Activated CD4-positive, alpha-beta T cell treated with anti-CD3 and anti-CD28 coated beads, Interleukin-2, amount 10 ng/mL, durations not matched to agents 7 days and 5 days (primary cell): ENCODE measurements around the gene IL16. TPM values are rescaled to one million over a fixed set of nuclear protein-coding genes. Genes with fewer than 3 reads are reported as not detected.

Source experiments
- CTCF ChIA-PET: fragments of 350-600 bp; sonication (Branson Sonifier 250); formaldehyde crosslinking; loops from one replicate; lab custom pipeline; 2021; ENCODE audit warnings: antibody characterized with exemption; lab: Charles Lee
- POLR2A ChIA-PET: fragments of 350-600 bp; sonication (Branson Sonifier 250); formaldehyde crosslinking; loops from one replicate; lab custom pipeline; 2021; ENCODE audit warnings: antibody characterized with exemption; lab: Charles Lee
- DNase-seq: peaks from one replicate; pipeline ENCODE4 v3.0.0-alpha.2; 2020
- H3K27ac Mint-ChIP-seq: one replicate; pipeline ENCODE4 v1.8.0; 2021; ENCODE audit warnings: mild to moderate bottlenecking, moderate library complexity, mixed read lengths
- H3K27me3 Mint-ChIP-seq: one replicate; pipeline ENCODE4 v1.8.0; 2021; ENCODE audit warnings: mixed read lengths
- H3K36me3 Mint-ChIP-seq: one replicate; pipeline ENCODE4 v1.8.0; 2021; ENCODE audit warnings: low read depth, mixed read lengths
- H3K4me1 Mint-ChIP-seq: one replicate; pipeline ENCODE4 v1.8.0; 2021; ENCODE audit warnings: mixed read lengths
- H3K4me3 Mint-ChIP-seq: one replicate; pipeline ENCODE4 v1.8.0; 2021; ENCODE audit warnings: mild to moderate bottlenecking, moderate library complexity, mixed read lengths
- H3K9me3 Mint-ChIP-seq: one replicate; pipeline ENCODE4 v1.8.0; 2021; ENCODE audit warnings: mixed read lengths
- total RNA-seq, 2 experiments: library from RNA; stranded (reverse); gene quantifications; one replicate each; pipeline ENCODE4 v1.2.3, GENCODE V29; 2021

Gene IL16
- total RNA-seq, 2 experiments from 2014 or later, result 239 to 242 TPM

DNA sequence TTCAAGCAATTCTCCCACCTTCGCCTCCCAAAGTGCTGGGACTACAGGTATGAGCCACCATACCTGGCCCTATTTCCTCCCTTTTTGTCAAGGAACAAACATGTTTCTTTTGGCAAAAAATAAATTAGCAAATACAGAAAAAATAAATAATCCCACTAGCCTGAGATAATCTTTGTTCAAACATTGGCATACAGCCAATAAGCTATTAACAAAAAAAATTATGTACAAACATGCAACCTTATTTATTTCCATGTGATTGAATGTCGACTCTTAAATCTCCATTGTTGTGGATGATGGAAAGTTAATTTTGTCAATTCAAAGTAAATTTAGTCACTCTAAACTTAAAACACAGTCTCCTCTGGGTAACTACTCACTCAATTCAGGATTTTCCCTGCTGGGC lies 18.3 kb upstream of the IL16 start:
- Mint-ChIP-seq H3K4me3 (no peak overlapping the region), H3K9me3 (no peaks in the 10 kb centered on the region), H3K36me3 (no peaks in the 10 kb centered on the region), H3K27ac (no peak overlapping the region), H3K4me1 (no peaks in the 10 kb centered on the region), H3K27me3 (peaks cover 23% of the 10 kb centered on the region)
- ChIA-PET POLR2A (no interaction called here), CTCF (no interaction called here)
- no peak for DNase-seq

DNA sequence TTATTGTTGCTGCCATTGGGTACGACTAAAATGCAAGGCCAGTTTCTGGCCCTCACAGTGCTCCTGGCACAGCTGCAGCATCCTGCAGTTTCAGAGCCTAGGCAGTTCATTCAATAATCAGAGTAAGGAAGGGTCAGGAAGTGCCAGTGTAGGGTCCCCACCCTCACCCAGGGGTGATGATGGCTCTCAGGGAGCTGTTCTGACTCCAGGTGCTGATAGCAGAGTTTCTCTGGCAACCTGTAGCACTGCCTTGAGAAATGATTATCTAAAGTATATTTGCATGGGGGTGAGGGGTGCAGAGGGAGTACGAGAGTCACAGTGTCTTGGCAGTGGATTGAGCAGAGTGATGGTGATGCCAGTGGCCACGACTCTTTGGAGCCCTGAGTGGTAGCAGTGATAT lies 15.5 kb upstream of the IL16 start:
- no peak overlapping the region for H3K4me3 Mint-ChIP-seq
- peaks cover 8% of the 10 kb centered on the region for H3K4me1 Mint-ChIP-seq
- H3K27ac Mint-ChIP-seq, result no peak overlapping the region
- H3K9me3 Mint-ChIP-seq, result no peaks in the 10 kb centered on the region
- CTCF ChIA-PET, result no interaction called here
- H3K27me3 Mint-ChIP-seq, result peaks cover 28% of the 10 kb centered on the region
- H3K36me3 Mint-ChIP-seq, result no peaks in the 10 kb centered on the region
- POLR2A ChIA-PET, result no interaction called here
- DNase-seq, result no peak

DNA sequence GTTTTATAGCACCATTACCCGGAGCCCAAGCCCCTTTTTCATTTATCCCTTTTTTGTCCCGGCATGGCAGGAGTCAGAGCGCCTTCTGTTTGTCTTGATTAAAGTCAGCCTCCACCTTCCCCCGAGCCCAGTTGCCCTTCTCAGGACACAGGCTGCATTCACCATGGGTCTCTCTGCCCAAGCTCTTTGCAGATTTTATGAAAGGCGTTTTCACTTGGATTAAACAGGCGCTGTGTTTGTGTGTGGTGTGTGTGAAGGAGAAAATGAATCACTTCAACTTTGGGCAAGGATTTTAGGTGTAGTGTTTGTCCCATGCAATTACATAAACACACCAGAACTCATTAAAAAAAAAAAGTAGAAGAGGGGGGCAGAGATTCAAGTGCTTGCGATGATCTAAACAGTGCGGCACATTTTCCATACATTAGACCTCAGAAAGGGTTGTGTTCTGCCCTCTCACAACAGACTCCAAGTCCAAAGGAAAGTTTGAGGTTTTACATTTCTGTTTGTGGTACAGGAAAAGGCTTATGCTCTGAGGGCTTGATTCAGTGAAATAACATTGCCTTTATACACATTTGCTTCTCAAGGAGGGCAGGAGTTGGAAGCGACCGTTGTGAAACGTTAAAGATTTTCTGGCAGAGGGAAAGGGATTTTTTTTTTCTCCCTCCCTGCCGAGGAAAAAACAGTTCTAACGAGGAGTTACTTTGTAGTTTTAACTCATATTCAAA lies 14.5 kb upstream of the IL16 start:
- peaks cover 8% of the 10 kb centered on the region for H3K4me1 Mint-ChIP-seq
- ChIA-PET POLR2A (no interaction called here), CTCF (interaction anchor here (0.8 kb wide), 1 partner anchor 84 kb away, joined by 3 read pairs; no protein-coding TSS in a partner anchor)
- no peak overlapping the region for H3K27ac Mint-ChIP-seq
- no peak for DNase-seq
- H3K36me3 Mint-ChIP-seq, result no peaks in the 10 kb centered on the region
- peaks cover 28% of the 10 kb centered on the region for H3K27me3 Mint-ChIP-seq
- no peak overlapping the region for H3K4me3 Mint-ChIP-seq
- no peaks in the 10 kb centered on the region for H3K9me3 Mint-ChIP-seq

DNA sequence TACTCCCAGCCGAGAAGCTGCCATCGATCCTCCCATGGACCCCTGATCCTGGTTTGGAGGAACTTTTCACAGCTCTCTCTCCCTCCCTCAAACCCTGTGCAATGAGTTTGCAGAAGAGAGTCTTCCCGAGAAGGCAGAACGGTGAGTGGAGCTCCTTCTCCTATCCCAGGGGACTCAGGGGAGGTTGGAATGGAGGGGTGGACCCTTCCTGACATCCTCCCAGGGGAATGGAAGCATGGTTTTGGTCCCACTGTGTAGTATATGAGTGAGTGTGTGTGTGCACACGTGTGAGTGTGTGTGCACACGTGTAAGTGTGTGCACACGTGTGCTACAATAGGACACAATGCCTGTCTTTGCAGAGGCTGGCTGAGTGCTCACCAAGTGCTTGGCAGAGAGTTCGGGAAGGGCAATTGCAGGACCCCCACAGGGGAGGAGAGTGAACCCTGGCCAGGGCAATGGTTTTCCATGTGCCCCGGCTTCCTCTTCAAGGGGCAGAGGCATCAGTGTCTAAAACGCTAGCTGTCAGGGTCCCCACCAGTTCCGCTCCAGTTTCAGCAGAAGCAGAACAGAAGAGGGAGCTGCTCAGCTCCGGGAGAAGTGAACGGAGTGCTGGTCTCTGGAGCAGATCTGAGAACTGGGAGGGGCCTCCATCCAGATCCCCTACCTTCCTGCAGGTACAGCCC lies 13.8 kb upstream of the IL16 start:
- ChIA-PET POLR2A (no interaction called here), CTCF (interaction anchor here (0.8 kb wide), 1 partner anchor 83 kb away, joined by 3 read pairs; no protein-coding TSS in a partner anchor)
- DNase-seq, result no peak
- Mint-ChIP-seq H3K27ac (no peak overlapping the region), H3K4me3 (no peak overlapping the region), H3K36me3 (no peaks in the 10 kb centered on the region), H3K9me3 (no peaks in the 10 kb centered on the region), H3K27me3 (peaks cover 28% of the 10 kb centered on the region), H3K4me1 (peaks cover 8% of the 10 kb centered on the region)

DNA sequence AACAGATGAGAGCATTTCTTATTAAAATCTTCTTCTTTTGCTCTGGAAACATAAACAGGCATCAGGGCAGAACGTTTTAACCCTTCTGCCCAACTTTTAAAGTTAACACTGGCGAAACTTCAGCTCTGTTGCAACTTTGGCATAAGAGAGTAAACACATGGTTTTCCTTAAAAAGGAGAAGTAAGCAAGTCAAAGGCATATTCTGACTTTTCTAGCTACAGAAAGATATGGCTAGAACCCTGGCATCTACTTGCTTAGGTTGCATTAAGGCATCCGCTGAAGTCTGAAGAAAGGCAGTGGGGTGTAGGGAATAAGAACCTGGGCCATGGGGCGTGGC lies 13.3 kb upstream of the IL16 start:
- H3K4me1 Mint-ChIP-seq, result peaks cover 8% of the 10 kb centered on the region

DNA sequence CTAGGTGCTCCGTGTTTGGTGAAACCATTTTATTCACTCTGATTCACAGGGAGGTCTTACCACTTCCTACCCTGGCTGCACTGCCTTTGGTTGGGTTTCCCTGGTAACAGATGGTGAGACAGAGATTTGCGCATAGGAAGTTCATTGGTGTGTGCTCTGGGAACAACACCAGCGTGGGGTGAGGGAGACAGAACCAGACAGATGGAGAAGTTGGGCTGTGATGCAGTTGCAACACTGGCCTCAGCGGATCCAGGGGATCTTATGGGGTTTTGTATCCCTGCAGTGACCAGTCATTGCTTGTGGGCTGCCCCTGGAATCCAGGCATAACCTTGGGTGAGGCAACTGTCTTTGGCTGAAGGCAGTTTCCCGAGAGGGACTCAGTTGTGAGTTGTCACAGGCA lies 12.5 kb upstream of the IL16 start:
- Mint-ChIP-seq H3K4me1 (peaks cover 8% of the 10 kb centered on the region), H3K9me3 (no peaks in the 10 kb centered on the region), H3K36me3 (no peaks in the 10 kb centered on the region), H3K27me3 (peaks cover 30% of the 10 kb centered on the region), H3K27ac (no peak overlapping the region), H3K4me3 (no peak overlapping the region)
- DNase-seq, result no peak
- POLR2A ChIA-PET, result no interaction called here
- CTCF ChIA-PET, result no interaction called here

More for the DNA sequence above, 13.3 kb upstream of the IL16 start:
- no peak overlapping the region for H3K4me3 Mint-ChIP-seq
- H3K36me3 Mint-ChIP-seq, result no peaks in the 10 kb centered on the region
- no peak for DNase-seq
- POLR2A ChIA-PET, result no interaction called here
- H3K9me3 Mint-ChIP-seq, result no peaks in the 10 kb centered on the region
- H3K27me3 Mint-ChIP-seq, result peaks cover 30% of the 10 kb centered on the region
- CTCF ChIA-PET, result no interaction called here
- no peak overlapping the region for H3K27ac Mint-ChIP-seq

DNA sequence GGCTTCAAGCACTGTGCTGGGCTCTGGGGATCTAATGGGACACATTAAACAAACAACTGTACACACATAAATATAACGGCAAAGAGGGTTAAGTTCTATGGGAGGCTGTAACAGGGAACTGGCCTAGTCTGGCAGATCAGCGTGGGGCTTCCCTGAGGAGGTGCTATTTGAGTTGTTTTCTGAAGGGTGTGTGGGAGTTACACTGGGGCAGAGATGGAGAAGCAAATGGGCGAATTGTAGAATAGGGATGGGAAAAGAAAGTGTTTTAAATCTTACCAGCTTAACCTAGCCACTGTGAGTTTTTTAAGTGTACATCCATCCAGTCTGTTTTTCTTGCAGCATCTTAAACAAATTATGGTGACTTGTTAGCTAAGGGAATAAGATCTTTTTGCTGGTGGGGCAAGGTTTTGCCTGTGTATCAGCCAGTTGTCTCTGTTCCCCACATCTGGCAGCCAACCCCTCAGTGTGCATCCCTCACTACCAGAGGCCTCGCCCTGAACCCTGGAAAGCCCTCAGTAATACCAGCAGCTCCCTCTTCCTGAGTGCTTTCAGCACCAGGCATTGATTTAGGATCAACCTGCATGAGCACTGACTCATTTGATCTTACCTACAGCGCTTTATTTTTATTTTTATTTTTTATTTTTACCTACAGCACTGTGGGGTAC lies 10.9 kb upstream of the IL16 start:
- CTCF ChIA-PET, result no interaction called here

DNA sequence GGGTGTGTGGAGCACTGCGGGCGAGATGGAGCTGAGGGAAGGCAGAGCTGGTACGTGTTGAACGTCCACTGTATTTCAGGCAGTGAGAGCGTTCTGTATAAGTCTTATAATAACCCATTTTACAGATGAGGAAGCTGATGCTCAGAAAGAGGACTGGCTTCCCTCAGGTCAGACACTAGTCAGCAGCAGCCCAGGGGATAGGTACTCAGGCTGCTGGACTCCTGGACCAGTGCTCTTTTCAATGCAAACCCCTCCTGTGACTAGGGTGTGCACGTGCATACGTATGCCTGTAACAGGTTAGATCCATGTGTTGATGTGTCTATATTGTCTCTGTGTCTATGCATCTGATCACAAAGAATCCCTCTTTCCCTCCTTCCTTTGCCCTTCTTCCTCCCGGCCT lies 8.3 kb upstream of the IL16 start:
- ChIA-PET POLR2A (no interaction called here), CTCF (interaction anchor here (0.6 kb wide), 1 partner anchor 151 kb away, joined by 3 read pairs; no protein-coding TSS in a partner anchor)
- Mint-ChIP-seq H3K27me3 (peaks cover 24% of the 10 kb centered on the region), H3K27ac (no peak overlapping the region), H3K4me3 (no peak overlapping the region), H3K36me3 (no peaks in the 10 kb centered on the region), H3K9me3 (no peaks in the 10 kb centered on the region), H3K4me1 (peaks cover 8% of the 10 kb centered on the region)
- no peak for DNase-seq

More for the DNA sequence above, 10.9 kb upstream of the IL16 start:
- no peak for DNase-seq
- POLR2A ChIA-PET, result no interaction called here
- Mint-ChIP-seq H3K9me3 (no peaks in the 10 kb centered on the region), H3K36me3 (no peaks in the 10 kb centered on the region), H3K27ac (no peak overlapping the region), H3K4me1 (peaks cover 8% of the 10 kb centered on the region), H3K4me3 (no peak overlapping the region), H3K27me3 (peaks cover 30% of the 10 kb centered on the region)

DNA sequence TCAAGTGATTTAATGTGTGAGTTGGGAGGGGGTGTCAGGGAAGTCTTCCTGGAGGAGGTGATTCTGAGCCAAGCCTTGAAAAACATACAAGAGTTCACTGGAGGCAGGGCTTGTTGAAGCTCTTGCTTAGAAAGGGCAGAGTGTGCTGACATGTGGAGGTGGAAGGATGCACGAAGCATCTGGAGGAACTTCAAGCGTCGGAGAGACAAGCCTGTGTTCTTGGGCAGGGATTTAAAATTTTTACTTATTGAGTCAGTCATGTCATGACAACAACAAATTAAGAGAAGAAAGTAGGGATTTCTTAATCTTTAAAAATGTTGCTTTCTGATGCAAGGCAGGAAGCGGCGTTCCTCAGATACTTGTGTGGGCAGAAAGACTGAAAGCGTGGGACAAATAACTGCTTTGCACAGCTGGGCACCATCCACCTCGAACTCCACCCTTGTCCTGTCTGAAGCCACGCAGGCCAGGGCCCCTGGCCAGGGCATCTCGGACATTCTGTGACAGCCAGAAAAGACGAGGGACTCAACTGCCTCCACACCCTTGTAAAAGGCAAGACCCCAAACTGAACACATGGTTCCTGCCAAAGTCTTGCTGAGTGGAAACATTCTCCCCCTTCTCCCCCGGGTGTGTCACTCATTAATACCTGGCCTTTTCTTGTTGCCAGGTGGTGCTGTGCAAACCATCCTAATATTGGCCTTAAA lies 6.9 kb upstream of the IL16 start:
- Mint-ChIP-seq H3K36me3 (no peaks in the 10 kb centered on the region), H3K4me3 (no peak overlapping the region), H3K9me3 (no peaks in the 10 kb centered on the region), H3K4me1 (peaks cover 2% of the 10 kb centered on the region), H3K27ac (no peak overlapping the region), H3K27me3 (peaks cover 19% of the 10 kb centered on the region)
- CTCF ChIA-PET, result no interaction called here
- no peak for DNase-seq
- POLR2A ChIA-PET, result no interaction called here

DNA sequence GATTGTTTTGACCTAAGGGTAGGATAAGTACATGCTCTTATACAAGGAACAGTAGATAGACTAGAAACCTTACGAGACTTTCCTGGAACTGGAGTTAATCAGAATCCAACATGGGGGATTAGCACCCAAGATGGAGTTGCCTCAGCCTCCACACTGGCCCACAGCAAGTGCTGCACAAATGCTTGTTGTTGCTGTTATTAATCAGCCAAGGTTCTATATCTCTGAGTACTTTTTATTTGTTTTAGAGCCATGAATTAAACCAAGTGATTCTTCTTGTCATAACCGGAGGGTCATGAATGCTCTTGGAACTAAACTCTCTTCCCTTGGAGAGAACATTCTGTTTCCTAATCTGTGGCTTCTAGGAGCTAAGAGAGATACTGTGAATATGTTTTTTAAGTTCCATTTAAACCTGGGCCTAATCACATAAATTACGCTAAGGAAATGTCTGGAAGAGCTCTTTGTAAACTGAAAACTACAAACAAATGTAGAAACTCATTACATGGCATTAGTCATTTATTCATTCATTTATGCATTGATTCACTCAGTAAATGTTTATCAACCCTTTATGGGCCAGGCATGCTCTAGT lies 5.7 kb upstream of the IL16 start:
- CTCF ChIA-PET, result no interaction called here
- H3K4me3 Mint-ChIP-seq, result no peak overlapping the region
- no peak overlapping the region for H3K27ac Mint-ChIP-seq
- no peaks in the 10 kb centered on the region for H3K9me3 Mint-ChIP-seq
- H3K4me1 Mint-ChIP-seq, result peaks cover 3% of the 10 kb centered on the region
- peaks cover 21% of the 10 kb centered on the region for H3K27me3 Mint-ChIP-seq
- no peaks in the 10 kb centered on the region for H3K36me3 Mint-ChIP-seq
- POLR2A ChIA-PET, result no interaction called here
- no peak for DNase-seq

DNA sequence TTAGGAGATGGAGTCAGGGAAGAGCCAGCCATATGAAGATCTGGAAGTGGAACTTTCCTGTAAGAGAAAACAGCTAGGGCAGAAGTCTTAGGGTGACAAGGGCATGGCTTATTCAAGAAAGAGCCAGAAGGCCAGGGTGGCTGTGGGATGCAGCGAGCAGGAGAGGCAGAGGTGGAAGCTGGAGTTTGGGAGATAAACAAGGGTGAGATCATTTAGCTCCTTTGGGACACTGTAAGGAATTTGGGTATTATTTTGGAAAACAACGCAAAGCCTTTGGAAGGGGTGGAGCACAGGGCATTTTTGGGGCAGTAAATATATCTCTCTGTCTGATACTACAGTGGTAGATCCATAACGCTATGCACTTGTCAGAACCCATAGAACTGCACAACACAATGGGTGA lies 5.0 kb upstream of the IL16 start:
- DNase-seq, result no peak
- CTCF ChIA-PET, result interaction anchor here (0.6 to 1.0 kb wide), 2 partner anchors 20 to 37 kb away, joined by 3 read pairs; no protein-coding TSS in a partner anchor
- no peaks in the 10 kb centered on the region for H3K9me3 Mint-ChIP-seq
- peaks cover 3% of the 10 kb centered on the region for H3K4me1 Mint-ChIP-seq
- no peaks in the 10 kb centered on the region for H3K36me3 Mint-ChIP-seq
- no peak overlapping the region for H3K27ac Mint-ChIP-seq
- H3K4me3 Mint-ChIP-seq, result no peak overlapping the region
- H3K27me3 Mint-ChIP-seq, result peaks cover 21% of the 10 kb centered on the region
- POLR2A ChIA-PET, result no interaction called here

DNA sequence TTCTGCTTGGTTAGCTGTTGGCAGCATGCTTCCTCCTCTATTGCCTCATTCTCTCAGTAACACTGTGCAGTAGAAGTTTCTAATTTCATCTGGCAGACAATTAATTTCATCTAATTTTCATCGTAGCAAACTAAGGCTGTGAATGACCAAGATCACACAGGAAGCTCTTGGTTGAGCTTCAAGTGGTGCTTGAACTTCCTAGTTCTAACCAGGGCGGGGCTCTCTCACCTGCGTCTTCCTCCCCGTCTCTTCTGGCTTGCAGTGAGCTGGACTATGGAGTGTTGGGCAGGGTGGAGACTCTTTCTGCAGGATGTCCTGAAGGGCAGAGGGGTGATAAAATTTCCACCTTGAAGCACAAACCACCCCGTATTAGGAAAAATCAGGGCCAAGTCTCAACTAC lies 2.0 kb upstream of the IL16 start:
- ChIA-PET POLR2A (no interaction called here), CTCF (no interaction called here)
- H3K9me3 Mint-ChIP-seq, result no peaks in the 10 kb centered on the region
- no peaks in the 10 kb centered on the region for H3K36me3 Mint-ChIP-seq
- peaks cover 3% of the 10 kb centered on the region for H3K4me1 Mint-ChIP-seq
- H3K27ac Mint-ChIP-seq, result no peak overlapping the region
- no peak overlapping the region for H3K4me3 Mint-ChIP-seq
- peaks cover 20% of the 10 kb centered on the region for H3K27me3 Mint-ChIP-seq
- no peak for DNase-seq
